ENCODE data around the gene FN3K. TPM values are rescaled to one million over a fixed set of nuclear protein-coding genes. Genes with fewer than 3 reads are reported as not detected.

Gene FN3K
- total and polyA plus RNA-seq, 2 of the 8 experiments (the other 6 are each of a cell fraction or from before 2014, with no cell fraction given), result 0.88 to 14.2 TPM

DNA sequence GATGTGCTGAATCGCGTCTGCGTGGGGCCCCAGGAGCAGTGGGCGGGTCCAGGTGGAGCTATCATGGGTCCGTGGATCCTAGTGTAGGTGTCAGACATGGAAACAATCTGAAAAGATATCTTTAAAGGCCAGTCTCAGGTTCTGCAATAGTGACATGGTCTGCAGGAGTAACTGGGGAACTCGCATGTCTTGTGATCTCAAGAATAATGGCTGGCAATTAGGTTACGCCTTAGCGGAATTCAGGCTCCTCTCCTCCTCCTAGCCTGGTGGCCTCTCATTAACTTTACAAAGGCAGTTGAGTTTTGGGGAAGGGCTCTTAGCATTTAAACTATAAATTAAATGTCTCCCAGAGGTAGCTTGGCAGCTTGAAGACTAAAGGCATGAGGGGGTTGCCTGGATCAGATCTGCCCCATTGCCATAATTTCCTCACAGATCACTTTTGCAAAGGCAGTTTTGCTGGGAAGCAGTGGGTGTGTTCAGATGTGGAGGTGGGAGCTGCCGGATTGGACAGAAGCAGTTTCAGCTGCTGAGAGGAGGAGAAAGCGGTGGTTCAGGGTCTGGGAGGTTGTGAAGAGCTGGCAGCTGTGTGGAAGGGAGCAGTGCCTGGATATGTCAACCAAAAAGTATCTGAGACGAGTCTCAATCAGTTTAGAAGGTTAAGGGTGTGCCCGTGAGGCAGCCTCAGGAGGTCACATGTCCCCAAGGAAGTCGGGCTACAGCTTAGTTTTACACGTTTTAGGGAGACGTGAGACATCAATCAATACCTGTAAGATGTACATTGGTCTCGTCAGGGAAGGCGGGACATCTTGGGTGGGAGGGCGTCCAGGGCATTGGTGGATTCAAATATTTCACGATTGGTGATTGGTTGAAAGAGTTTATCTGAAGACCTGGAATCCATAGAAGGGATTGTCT, 19.1 kb downstream of the FN3K start (continued):
- TF ChIP-seq SIN3A (conservative IDR thresholded peaks at IDR 0.05 in 1 of 2, IDR thresholded peaks at IDR 0.05 in 1 of 2; ENCODE audit: low read depth in 1 of 2, low read length in 2 of 2) (peak; percentile 37 to 42; a peak in 1 of 4 replicates), CHD7 (IDR thresholded peaks at IDR 0.05; ENCODE audit: insufficient replicate concordance, low read length) (no peak), CHD1 (IDR thresholded peaks at IDR 0.05; ENCODE audit: low read depth, low read length) (no peak), JUND (IDR thresholded peaks at IDR 0.05; ENCODE audit: low read length) (no peak), JUN (IDR thresholded peaks at IDR 0.05; ENCODE audit: low read depth, low read length) (no peak), SP1 (IDR thresholded peaks at IDR 0.05; ENCODE audit: low read depth, low read length) (peak; percentile 89)
- TF ChIP-seq, protein P1, sequence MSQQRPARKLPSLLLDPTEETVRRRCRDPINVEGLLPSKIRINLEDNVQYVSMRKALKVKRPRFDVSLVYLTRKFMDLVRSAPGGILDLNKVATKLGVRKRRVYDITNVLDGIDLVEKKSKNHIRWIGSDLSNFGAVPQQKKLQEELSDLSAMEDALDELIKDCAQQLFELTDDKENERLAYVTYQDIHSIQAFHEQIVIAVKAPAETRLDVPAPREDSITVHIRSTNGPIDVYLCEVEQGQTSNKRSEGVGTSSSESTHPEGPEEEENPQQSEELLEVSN (IDR thresholded peaks at IDR 0.05), result peak; percentile 44

Data from H1 (cell line).